Naive B cell (primary cell): Measurements from ENCODE around the gene PATZ1. TPM values are rescaled to one million over a fixed set of nuclear protein-coding genes. Genes with fewer than 3 reads are reported as not detected.

Experiments
- ATAC-seq, 2 donors: fragments of 150-1000 bp; cut with Tn5 transposase; 2 replicates each; pipeline ENCODE4 v1.10.0; 2021; ENCODE audit warnings: low read depth in 2 of 2, mild to moderate bottlenecking in 2 of 2, moderate library complexity in 2 of 2
- DNase-seq: peaks from one replicate; pipeline ENCODE4 v3.0.0; 2022
- H3K27ac Mint-ChIP-seq, 6 donors: one replicate each; pipeline ENCODE4 v1.8.0; 2020 to 2022; ENCODE audit warnings: mild to moderate bottlenecking in 6 of 6, mixed read lengths in 6 of 6, moderate library complexity in 5 of 6, inconsistent platforms in 2 of 6
- H3K27me3 Mint-ChIP-seq, 3 donors: one replicate each; pipeline ENCODE4 v1.8.0; 2021 to 2022; ENCODE audit warnings: mixed read lengths in 3 of 3, mild to moderate bottlenecking in 1 of 3
- H3K36me3 Mint-ChIP-seq, 2 donors: one replicate each; pipeline ENCODE4 v1.8.0; 2020 to 2022; ENCODE audit warnings: mixed read lengths in 2 of 2, inconsistent platforms in 1 of 2, mild to moderate bottlenecking in 1 of 2
- H3K4me1 Mint-ChIP-seq, 3 donors: one replicate each; pipeline ENCODE4 v1.8.0; 2020 to 2022; ENCODE audit warnings: mixed read lengths in 3 of 3, inconsistent platforms in 1 of 3, mild to moderate bottlenecking in 1 of 3, moderate library complexity in 1 of 3
- H3K4me3 Mint-ChIP-seq, 8 donors: one replicate each; pipeline ENCODE4 v1.8.0; 2020 to 2022; ENCODE audit warnings: mild to moderate bottlenecking in 8 of 8, mixed read lengths in 8 of 8, moderate library complexity in 8 of 8, inconsistent platforms in 2 of 8
- H3K9me3 Mint-ChIP-seq, 7 donors: one replicate each; pipeline ENCODE4 v1.8.0; 2020 to 2022; ENCODE audit warnings: mixed read lengths in 7 of 7, mild to moderate bottlenecking in 5 of 7, inconsistent platforms in 2 of 7, moderate library complexity in 1 of 7
- polyA plus RNA-seq, 6 donors: library from polyadenylated mRNA; unstranded; fragments of 300-500 nt; fragmentation: Illumina TruSeq; gene quantifications; one replicate each; pipeline ENCODE4 v1.2.3, GENCODE V29; 2021; ENCODE audit warnings: low read depth in 6 of 6

PATZ1 gene
- polyA plus RNA-seq, 6 donors from 2014 or later, result 13.3 to 24.9 (median 15.1) TPM

- Mint-ChIP-seq H3K27ac (peak overlapping the region; percentile 100), H3K4me1 (peaks cover 48 to 76% (median 75%) of the 10 kb centered on the region in 3 donors), H3K4me3 (peak overlapping the region; percentile 90 to 99 (median 98)), H3K27me3 (no peaks in the 10 kb centered on the region), H3K36me3 (peaks cover 21 to 29% of the 10 kb centered on the region in 2 donors), H3K9me3 (no peaks in the 10 kb centered on the region)
- peak; percentile 78 to 79 for ATAC-seq
- DNase-seq, result peak; percentile 97
Observed at GRCh38 chr22:31290494-31291471, 55.4 kb downstream of the PATZ1 start.

GRCh38 chr22:31289344-31289743 lies 56.8 kb downstream of the PATZ1 start:
- H3K36me3 Mint-ChIP-seq, result peaks cover 21 to 38% of the 10 kb centered on the region in 2 donors
- peaks cover 59 to 81% (median 80%) of the 10 kb centered on the region in 3 donors for H3K4me1 Mint-ChIP-seq
- DNase-seq (no peak), ATAC-seq (no peak)
- no peaks in the 10 kb centered on the region for H3K27me3 Mint-ChIP-seq
- H3K27ac Mint-ChIP-seq, result peak overlapping the region; percentile 100
- peak overlapping the region; percentile 90 to 99 (median 98) for H3K4me3 Mint-ChIP-seq
- no peaks in the 10 kb centered on the region for H3K9me3 Mint-ChIP-seq

GRCh38 chr22:31288496-31289240 lies 57.5 kb downstream of the PATZ1 start:
- ATAC-seq (no peak), DNase-seq (no peak)
- peak overlapping the region; percentile 100 for H3K27ac Mint-ChIP-seq
- H3K36me3 Mint-ChIP-seq, result peaks cover 21 to 38% of the 10 kb centered on the region in 2 donors
- no peaks in the 10 kb centered on the region for H3K9me3 Mint-ChIP-seq
- no peaks in the 10 kb centered on the region for H3K27me3 Mint-ChIP-seq
- H3K4me1 Mint-ChIP-seq, result peaks cover 59 to 80% (median 80%) of the 10 kb centered on the region in 3 donors
- H3K4me3 Mint-ChIP-seq, result peak overlapping the region; percentile 90 to 99 (median 98)

DNA sequence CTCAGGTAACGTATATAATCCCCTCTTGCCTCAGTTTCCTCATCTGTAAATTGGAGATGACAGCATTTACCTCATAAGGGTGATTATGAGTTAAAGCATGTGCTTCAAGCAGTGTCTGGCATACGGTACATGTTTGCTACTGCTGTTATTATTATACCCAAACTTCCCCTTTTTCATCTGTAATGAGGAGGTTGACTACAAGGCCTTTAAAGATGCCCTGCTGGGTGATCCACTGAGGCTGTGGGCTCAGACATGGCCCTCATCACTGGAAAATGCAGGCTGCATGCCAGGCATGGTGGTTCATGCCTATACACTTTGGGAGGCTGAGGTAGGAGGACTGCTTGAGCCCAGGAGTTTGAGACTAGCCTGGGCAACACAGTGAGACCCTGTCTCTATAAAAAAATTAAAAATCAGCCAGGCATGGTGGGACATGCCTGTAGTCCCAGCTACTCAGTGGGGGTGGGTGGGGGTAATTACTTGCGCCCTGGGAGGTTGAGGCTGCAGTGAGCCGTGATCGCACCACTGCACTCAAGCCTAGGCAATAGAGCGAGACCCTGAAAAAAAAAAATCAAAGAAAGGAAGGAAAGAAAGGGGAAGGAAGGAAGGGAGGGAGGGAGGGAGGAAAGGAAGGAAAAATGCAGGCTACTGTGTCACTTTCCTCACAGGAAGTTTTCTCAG lies 58.2 kb downstream of the PATZ1 start:
- peak; percentile 62 for DNase-seq
- Mint-ChIP-seq H3K4me1 (peaks cover 55 to 82% (median 79%) of the 10 kb centered on the region in 3 donors), H3K9me3 (no peaks in the 10 kb centered on the region), H3K4me3 (peak overlapping the region; percentile 87 to 99 (median 98)), H3K27ac (peak overlapping the region; percentile 98 to 100 (median 100)), H3K27me3 (no peaks in the 10 kb centered on the region), H3K36me3 (peaks cover 27 to 38% of the 10 kb centered on the region in 2 donors)
- ATAC-seq, result peak; percentile 8 to 16

DNA sequence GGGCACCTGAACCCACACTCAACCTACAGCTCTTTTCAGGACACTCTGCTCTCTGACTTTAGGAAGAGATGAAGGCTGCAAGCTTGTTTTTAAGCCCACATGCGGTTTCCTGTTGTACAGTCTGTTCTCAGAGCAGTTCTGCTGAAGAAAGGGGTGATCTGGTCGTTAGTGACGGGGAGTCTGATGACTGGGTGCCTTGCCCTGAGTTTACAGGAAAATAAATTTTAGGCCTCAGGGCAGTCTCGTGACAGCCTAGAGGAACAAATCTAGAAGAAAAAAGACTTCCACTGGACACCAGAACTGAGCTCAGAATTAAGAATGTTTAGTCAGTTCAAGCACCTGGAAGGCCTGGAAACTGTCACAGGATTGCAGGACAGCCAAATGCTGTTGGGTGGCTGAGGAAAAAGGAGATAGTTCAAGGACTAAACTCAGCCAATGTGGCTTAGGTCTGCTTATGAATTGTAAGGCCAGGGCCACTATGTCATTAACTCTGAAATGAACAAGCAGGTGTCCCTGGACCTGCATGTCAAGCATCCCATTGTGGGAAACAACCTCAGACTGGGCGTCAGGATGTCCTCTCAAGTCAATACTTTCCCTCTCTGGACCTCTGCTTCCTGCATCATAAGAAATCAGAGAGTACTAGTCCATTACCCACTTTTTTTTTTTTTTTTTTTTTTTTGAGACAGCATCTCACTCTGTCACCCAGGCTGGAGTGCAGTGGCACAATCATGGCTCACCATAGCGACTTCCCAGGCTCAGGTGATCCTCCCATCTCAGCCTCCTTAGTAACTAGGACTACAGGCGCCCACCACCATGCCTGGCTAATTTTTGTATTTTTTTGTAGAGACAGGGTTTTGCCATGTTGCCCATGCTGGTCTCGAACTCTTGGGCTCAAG lies 59.5 kb downstream of the PATZ1 start:
- H3K4me3 Mint-ChIP-seq, result peak overlapping the region; percentile 34 to 99 (median 90)
- ATAC-seq (peak; percentile 5 to 9), DNase-seq (peak; percentile 74)
- peaks cover 24 to 45% of the 10 kb centered on the region in 2 donors for H3K36me3 Mint-ChIP-seq
- H3K27me3 Mint-ChIP-seq, result no peaks in the 10 kb centered on the region
- peak overlapping the region; percentile 98 to 100 (median 100) for H3K27ac Mint-ChIP-seq
- H3K9me3 Mint-ChIP-seq, result no peaks in the 10 kb centered on the region
- peaks cover 46 to 81% (median 73%) of the 10 kb centered on the region in 3 donors for H3K4me1 Mint-ChIP-seq

GRCh38 chr22:31284281-31285155 lies 61.6 kb downstream of the PATZ1 start:
- Mint-ChIP-seq H3K27ac (peak overlapping the region; percentile 73 to 100 (median 100)), H3K36me3 (peaks cover 15 to 33% of the 10 kb centered on the region in 2 donors), H3K4me1 (peaks cover 41 to 85% (median 72%) of the 10 kb centered on the region in 3 donors), H3K9me3 (no peaks in the 10 kb centered on the region), H3K4me3 (peak overlapping the region in 4 of 8 donors; percentile 29 to 90 (median 43)), H3K27me3 (no peaks in the 10 kb centered on the region)
- ATAC-seq (no peak), DNase-seq (no peak)

DNA sequence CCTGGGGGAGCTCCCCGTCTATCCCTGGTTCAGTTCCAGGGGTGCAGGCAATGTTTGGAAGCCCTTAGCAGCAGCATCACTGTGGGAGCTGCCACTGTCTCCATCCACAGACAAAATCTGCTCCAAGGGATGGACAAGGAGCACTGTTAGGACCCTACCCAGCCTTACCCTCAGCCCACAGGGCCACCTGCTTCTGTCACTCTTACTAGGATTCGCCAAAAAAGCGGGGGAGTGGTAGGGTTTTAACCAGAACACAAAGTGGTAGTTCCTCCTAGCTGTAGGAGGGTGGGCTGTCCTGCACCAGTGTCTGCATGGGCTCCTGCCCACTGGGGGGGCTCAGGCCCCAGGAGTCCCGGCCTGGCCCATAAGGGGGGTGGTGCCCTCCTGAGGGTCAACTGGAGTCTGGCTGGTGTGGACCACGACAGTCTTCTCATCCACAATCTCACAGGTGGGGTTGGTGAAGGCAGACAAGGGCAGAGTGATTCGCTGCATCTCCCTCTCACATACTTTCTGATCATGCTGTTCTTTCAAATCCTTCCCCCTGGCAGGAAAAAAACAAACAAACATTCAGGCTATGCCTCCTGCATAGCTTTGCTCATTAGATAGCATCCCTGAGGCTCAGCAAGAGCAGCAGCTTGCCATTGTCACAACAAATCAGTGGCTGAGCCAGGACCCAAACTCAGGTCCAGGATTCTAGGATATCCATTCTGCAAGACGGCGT lies 63.2 kb downstream of the PATZ1 start:
- no peak for DNase-seq
- no peak for ATAC-seq
- H3K9me3 Mint-ChIP-seq, result no peaks in the 10 kb centered on the region
- peaks cover 37 to 74% (median 58%) of the 10 kb centered on the region in 3 donors for H3K4me1 Mint-ChIP-seq
- H3K4me3 Mint-ChIP-seq, result peak overlapping the region in 1 of 8 donors; percentile 35
- H3K36me3 Mint-ChIP-seq, result peaks cover 15 to 26% of the 10 kb centered on the region in 2 donors
- no peaks in the 10 kb centered on the region for H3K27me3 Mint-ChIP-seq
- peak overlapping the region in 5 of 6 donors; percentile 74 to 100 (median 83) for H3K27ac Mint-ChIP-seq

GRCh38 chr22:31281733-31282132 lies 64.4 kb downstream of the PATZ1 start:
- Mint-ChIP-seq H3K27ac (peak overlapping the region in 2 of 6 donors; percentile 52 to 100), H3K9me3 (no peaks in the 10 kb centered on the region), H3K36me3 (peaks cover 10 to 21% of the 10 kb centered on the region in 2 donors), H3K4me3 (no peak overlapping the region), H3K4me1 (peaks cover 32 to 62% (median 48%) of the 10 kb centered on the region in 3 donors), H3K27me3 (no peaks in the 10 kb centered on the region)
- no peak for DNase-seq
- no peak for ATAC-seq

DNA sequence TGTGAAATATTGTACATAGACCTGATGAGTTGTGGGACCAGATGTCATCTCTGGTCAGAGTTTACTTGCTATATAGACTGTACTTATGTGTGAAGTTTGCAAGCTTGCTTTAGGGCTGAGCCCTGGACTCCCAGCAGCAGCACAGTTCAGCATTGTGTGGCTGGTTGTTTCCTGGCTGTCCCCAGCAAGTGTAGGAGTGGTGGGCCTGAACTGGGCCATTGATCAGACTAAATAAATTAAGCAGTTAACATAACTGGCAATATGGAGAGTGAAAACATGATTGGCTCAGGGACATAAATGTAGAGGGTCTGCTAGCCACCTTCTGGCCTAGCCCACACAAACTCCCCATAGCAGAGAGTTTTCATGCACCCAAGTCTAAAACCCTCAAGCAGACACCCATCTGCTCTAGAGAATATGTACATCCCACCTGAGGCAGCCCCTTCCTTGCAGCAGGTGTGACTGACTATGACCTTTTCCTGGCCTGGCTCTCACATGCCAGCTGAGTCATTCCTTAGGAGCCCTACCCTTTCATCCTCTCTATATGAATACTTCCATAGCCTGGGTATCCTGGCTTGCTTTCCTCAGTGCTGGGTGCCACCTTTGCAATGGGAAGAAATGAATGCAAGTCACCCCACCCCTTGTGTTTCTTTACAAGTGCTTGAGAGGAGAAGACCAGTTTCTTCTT lies 66.2 kb downstream of the PATZ1 start:
- H3K4me1 Mint-ChIP-seq, result peaks cover 16 to 44% (median 30%) of the 10 kb centered on the region in 3 donors
- DNase-seq (no peak), ATAC-seq (no peak)
- peaks cover 7 to 8% of the 10 kb centered on the region in 2 donors for H3K36me3 Mint-ChIP-seq
- H3K27me3 Mint-ChIP-seq, result no peaks in the 10 kb centered on the region
- no peaks in the 10 kb centered on the region for H3K9me3 Mint-ChIP-seq
- peak overlapping the region; percentile 44 to 84 (median 68) for H3K27ac Mint-ChIP-seq
- no peak overlapping the region for H3K4me3 Mint-ChIP-seq

GRCh38 chr22:31279327-31279669 lies 66.8 kb downstream of the PATZ1 start:
- no peak overlapping the region for H3K4me3 Mint-ChIP-seq
- DNase-seq (no peak), ATAC-seq (no peak)
- H3K9me3 Mint-ChIP-seq, result no peaks in the 10 kb centered on the region
- peaks cover 10 to 38% (median 23%) of the 10 kb centered on the region in 3 donors for H3K4me1 Mint-ChIP-seq
- H3K27me3 Mint-ChIP-seq, result no peaks in the 10 kb centered on the region
- H3K27ac Mint-ChIP-seq, result peak overlapping the region in 3 of 6 donors; percentile 83 to 92 (median 84)
- H3K36me3 Mint-ChIP-seq, result peaks cover 7% of the 10 kb centered on the region in 2 donors
